KBM-7 (cell line): ENCODE results near the gene TDRD9.

Experiments used
- DNase-seq: peaks from one replicate; pipeline ENCODE4 v3.0.0-alpha.2; 2015
- in situ Hi-C: fragments of 300-500 bp; cut with MboI; formaldehyde crosslinking; loops from 2 replicates; pipeline ENCODE4 v1.14.3; 2020; ENCODE audit warnings: low sequenced_read_pairs, low pct_unique_long_range_greater_than_20kb, mixed read lengths

TDRD9 gene

DNA sequence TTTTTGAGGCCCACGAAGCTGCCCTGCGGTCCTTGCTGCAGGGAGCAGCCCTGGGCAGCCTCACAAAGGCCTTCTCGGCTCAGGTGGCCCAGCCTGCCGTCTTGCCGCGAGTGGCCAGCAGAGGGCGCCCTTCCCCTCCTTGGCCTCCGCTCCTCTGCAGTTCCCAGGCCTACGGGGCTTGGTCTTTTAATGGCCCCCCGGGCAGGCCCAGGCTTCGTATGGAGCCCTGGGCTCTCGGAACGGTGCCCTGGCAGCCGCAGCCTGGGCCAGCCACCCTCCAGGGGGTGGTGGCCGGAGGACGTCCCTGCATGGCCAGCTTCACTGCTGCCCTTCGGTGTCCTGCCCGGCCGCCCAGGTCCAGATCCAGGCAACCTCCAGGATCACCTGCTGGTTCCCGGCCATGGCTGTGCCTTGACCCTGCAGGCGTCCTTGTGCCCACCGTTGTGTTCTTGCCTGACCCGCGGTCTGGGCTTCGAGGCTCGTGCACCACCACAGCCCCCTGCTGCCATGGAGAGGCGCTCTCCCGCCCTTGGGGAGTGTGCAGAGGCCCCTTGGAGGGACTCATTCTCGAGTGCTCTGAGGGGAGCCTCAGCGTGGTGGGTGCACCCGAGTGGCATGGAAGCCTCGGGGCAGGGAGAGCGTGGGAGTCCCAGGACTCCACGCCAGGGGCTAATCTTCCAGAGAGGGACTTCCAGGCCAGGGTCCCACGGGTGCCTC lies 166.6 kb downstream of the TDRD9 start:
- DNase-seq: peak; percentile 82
- in situ Hi-C loops: no loop called here

DNA sequence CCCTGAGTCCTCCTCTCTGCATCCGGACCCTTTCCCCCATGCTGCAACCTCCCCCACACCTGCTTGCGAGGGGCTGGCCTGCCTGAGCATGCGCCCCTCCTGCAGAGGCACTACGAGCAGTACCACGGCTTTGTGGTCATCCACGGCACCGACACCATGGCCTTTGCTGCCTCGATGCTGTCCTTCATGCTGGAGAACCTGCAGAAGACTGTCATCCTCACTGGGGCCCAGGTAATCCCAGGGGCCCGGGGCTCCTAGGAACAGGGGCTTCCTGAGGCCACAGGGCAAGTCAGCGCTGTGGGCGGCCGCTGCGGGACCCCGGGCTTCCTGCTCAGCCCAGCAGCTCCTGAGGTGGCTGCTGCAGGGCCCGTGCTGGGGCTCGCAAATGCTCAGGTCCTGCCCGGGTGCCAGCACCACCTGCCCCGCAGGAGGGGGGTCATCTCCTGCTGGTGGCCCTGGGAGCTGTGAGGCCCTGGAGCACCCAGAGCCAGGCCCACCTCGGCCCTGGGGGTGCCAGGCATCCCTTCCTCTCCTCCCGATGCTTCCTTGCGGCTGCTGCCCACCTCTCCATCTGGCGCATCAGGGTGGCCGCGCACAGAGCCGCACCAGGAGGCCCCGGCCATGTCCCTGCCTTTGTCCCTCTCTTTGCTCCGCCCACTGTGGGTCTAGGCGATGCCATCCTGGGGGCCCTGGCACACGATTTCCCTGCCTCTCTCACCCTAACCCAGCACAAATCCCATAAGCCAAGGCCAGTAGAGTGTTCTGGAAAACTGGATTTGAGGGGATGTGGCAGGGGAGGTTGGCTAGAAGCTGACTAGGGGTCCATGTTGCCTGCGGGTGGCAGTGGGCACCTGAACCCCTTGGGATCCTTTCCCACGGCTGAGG lies 167.4 kb downstream of the TDRD9 start:
- in situ Hi-C loops: no loop called here
- no peak for DNase-seq

DNA sequence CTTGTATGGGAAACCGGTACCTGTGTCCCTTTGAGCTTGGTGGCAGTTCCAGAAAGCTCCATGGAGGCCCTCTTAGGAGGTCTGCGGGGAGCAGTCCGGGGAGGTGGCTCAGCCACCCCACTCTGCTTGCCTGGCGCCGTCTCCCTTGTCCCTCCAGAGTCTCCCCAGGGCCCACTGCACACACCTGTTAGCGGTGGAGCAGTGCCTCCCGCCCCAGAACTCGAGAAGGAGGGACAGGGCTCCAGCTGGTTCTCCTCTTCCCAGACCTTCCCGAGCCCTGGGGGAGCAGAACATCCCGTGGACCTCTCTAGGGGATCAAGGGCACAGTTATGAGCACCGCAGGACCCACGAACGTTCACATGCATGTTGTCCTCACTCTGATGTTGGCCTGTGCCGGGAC lies 168.1 kb downstream of the TDRD9 start:
- DNase-seq: no peak
- in situ Hi-C loops: no loop called here

DNA sequence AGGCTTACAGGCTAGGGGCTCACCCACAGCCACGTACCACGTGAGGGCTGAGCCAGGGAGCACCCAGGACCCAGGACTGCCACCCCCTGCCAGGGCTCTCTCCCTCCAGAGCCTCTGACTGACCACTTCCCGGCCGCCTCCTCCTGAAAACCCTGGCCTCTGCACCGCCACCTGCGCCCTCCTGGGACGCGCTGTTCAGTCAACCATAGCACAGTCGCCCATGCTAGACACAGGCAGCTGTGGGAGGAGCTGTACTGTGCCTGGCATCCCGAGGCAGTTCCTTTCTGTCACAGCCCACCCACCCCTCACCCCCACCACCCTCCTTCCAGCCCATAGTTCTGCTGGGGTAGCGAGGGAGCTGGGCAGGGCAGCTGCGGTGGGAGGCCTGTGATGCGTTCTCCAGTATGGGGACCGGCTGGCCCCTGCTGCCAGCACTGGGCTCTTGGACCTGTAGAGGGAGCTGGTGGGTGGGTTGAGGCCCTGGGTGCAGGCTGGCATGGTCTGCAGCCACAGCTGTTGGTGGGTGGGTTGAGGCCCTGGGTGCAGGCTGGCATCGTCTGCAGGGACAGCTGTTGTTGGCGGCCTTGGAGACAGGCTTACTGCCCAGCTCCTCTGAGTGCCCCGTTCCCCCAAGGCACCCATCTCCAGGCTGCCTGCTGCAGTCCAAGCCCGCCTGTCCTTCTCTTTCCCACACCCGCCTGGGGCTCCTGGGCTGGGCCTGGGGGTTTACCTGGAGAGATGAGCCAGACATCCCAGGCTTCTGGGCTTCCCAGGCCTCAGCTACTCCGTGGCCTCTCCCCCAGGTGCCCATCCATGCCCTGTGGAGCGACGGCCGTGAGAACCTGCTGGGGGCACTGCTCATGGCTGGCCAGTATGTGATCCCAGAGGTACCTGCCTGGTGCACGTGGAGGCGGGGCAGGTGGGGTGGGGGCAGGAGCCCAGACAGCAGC lies 168.8 kb downstream of the TDRD9 start:
- in situ Hi-C loops: no loop called here
- no peak for DNase-seq

DNA sequence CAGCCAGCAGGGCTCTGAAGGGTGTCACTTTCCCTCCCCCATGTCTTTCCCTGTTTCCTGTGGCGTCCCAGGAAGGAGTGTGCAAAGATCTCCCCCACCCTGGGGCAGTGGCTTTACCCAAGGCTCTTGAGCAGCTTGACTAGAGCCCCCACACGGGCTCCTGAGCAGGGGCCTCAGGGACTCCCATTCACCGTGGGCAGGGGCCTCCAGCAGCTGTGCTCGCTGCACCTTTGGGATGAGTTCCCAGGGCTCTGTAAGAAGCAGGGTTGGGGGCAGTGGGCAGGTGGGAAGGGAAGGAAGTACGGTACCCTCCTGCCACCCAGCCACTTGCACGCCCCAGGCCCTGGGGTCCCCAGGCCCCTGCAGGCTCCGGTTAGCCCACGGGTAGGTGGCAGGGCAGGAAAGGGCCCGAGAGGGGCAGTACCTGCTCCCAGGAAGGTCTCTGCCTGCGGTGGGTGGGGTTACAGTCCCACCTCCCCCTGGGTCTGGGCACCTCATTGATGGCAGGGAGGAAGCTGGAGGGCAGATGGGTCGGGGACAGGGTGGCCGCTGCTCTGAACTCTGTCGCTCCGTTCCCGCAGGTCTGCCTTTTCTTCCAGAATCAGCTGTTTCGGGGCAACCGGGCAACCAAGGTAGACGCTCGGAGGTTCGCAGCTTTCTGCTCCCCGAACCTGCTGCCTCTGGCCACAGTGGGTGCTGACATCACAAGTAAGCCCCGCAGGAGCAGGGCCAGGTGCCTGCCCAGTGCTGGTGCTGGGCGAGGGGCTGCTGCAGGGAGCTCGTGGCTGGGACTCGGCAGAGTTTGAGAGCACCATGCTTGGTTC lies 170.2 kb downstream of the TDRD9 start:
- DNase-seq: no peak
- in situ Hi-C loops: no loop called here

DNA sequence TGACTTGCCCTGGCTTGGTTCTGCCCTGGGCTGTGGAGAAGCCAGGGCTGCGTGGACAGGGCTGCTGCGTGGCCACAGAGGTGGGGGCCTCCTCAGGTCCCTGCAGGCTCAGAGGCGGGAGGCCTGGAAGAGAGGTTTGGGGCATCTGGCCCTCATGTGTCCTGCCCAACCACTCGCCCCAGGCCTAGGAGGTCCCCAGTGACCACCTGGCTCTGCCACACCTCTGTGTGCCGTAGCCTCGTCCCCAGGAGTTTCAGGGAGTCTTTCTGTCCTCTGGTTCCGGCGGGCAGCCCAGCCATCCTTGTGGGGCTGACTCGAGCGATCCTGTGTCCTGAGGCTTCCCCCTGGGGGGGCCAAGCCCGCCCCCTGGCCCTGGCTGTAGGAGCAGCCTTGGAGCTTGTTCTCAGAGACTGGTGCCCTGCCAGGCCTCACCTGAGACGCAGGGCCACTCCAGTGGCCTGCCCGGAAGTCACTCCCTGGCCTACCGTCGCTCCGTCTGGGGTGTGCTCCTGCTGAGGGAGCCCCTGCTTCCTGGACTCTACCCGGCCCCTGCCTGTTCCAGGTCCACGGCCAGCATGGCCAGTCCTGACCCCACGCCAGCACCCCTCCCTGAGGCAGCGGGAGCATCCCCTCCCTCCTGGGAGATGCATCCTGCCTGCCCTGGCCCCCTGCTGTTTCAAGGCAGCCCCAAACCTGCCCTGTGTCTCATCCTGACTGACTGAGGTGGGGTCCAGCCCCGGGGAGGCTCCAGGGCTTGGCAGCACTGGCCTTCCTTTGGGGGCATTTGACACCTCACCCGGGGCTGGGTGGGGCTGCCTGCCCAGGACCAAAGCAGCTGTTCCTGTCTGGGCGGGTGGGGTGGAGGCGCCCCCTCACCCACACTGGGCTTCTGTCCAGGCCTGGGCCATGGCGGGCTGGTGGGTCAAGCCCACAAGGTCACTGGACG lies 171.1 kb downstream of the TDRD9 start:
- in situ Hi-C loops: no loop called here
- no peak for DNase-seq

DNA sequence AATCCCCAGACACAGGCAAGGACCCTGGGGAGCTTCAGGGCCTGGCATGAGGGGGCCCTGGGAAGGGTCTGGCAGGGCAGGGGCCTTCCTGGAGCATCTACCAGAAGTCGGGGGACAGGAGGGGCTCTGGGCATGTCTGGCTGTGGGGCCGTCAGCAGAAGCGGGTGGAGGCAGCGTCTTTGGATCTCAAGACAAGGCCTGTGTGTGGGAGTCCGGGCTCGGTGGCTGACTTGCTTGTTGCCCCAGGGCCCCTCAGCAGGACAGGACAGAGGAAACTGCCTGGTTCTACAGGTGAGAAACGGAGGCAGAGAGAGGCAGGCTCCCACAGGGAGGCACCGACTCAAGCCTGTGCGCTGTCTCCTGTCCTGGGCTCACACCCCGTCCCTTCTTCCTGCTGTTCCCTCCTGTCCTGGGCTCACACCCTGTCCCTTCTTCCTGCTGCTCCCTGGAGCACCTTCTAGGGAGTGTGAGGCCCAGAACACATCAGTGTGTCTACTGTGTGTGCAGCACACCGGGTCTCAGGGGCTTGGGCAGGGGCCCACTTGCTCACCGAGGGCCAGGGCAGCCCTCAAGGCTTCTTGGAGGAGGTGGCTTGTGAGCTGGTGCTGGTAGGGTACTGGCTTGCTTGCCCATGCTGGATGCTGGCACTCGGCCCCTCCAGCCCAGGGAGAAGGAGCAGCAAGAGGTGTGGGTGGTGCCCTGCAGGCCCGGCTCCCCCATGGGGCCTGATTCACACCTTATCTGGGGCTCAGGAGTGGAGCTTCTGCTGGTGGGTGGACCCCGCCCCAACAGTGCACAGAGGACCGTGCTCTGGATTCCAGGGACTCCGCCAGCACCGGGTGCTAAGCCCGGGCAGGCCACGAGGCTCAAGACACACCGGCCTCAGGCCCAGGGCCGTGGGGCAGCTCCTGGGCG lies 172.2 kb downstream of the TDRD9 start:
- in situ Hi-C loops: no loop called here
- no peak for DNase-seq

DNA sequence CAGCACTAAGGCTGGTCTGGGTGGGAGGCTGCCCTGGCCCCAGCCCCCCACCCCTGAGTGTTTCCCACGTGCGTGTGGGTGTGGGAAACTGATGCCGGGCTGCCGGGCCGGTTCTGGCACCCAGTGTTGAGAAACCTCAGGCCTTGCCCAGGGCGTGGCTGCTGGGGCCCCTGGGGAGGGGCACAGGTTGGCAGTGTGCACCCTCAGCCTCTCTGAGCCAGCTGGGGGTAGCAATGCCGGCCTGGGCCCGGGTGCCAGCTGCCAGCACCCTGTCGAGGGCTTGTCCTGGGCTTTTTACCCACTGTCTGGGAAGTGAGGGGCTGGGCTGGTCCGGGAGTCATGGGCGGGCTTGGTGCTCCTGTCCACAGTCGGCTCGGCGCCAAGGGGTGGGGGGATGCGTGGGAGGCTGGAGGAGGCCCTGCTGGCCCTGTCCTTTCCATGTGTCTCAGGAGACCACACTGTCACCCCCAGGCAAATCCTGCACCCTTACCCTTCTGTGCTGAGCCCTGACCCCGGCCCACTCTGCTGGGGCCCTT lies 172.9 kb downstream of the TDRD9 start:
- no peak for DNase-seq
- in situ Hi-C loops: no loop called here

DNA sequence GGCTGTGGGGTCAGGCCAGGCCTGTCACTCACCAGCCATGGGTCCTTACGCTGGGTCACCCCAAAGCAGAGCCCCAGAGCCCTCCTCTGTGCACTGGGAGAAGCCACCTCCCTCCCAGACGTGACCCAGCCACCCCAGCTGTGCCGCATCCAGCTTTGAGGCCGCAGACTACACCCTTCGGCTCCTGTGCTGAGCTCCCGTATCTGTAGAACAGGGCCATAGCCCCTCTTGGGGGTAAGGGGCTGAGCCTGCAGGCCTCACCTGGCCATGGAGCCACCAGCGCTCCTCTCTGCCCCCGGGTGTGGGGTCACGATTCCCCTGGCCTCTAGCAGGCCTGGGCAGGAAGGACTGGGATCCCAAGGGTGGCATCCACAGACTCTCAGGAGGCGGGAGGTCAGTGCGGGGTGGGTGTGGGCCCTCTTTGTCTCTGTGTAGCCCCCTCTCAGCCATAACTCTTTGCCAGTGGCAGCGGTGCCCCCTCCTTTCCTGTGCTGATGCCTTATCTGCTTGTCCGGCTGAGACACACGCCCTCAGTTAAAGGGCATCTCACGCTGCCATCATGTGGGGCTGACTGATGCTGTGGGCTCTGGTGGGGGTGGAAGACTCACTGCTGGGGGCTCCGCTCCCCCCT lies 173.5 kb downstream of the TDRD9 start:
- in situ Hi-C loops: no loop called here
- no peak for DNase-seq
